Natural killer cell (primary cell): ENCODE measurements around the gene GJB2. TPM values are rescaled to one million over a fixed set of nuclear protein-coding genes. Genes with fewer than 3 reads are reported as not detected.

Source experiments
- ATAC-seq, 3 donors: fragments of 150-1000 bp in 2 of 3; fragments of 200-7000 bp in 1 of 3; cut with Tn5 transposase; 1 replicate in 1 of 3; 2 replicates in 2 of 3; pipeline ENCODE4 v1.10.0; 2021; ENCODE audit warnings: mild to moderate bottlenecking in 2 of 3, moderate library complexity in 2 of 3
- DNase-seq, 2 donors: peaks; one replicate each; pipeline versions ENCODE4 v3.0.0 to v3.0.0-alpha.2; 2013 to 2021; ENCODE audit warnings: mixed read lengths in 1 of 2
- H3K27ac ChIP-seq: one replicate; pipeline ENCODE4 v1.5.1; 2013; ENCODE audit warnings: mild to moderate bottlenecking, low read length
- H3K27me3 ChIP-seq: one replicate; pipeline ENCODE4 v1.6.1; 2013; ENCODE audit warnings: low read length; ENCODE audit not compliant: control insufficient read depth, insufficient read depth
- H3K36me3 ChIP-seq: one replicate; pipeline ENCODE4 v1.6.1; 2013; ENCODE audit warnings: low read length; ENCODE audit not compliant: control insufficient read depth, insufficient read depth
- H3K4me1 ChIP-seq: one replicate; pipeline ENCODE4 v1.6.1; 2013; ENCODE audit warnings: low read length; ENCODE audit not compliant: control insufficient read depth, insufficient read depth
- H3K4me3 ChIP-seq: one replicate; pipeline ENCODE4 v1.5.1; 2013; ENCODE audit warnings: low read length
- H3K9me3 ChIP-seq: one replicate; pipeline ENCODE4 v1.6.1; 2013; ENCODE audit warnings: low read length; ENCODE audit not compliant: control insufficient read depth, insufficient read depth
- H3K27ac Mint-ChIP-seq, 2 donors: one replicate each; pipeline ENCODE4 v1.8.0; 2022; ENCODE audit warnings: mild to moderate bottlenecking in 2 of 2, mixed read lengths in 2 of 2, moderate library complexity in 1 of 2
- H3K27me3 Mint-ChIP-seq, 2 donors: one replicate each; pipeline ENCODE4 v1.8.0; 2022; ENCODE audit warnings: low read depth in 2 of 2, mixed read lengths in 2 of 2
- H3K36me3 Mint-ChIP-seq: one replicate; pipeline ENCODE4 v1.8.0; 2022; ENCODE audit warnings: mixed read lengths
- H3K4me1 Mint-ChIP-seq, 2 donors: one replicate each; pipeline ENCODE4 v1.8.0; 2022; ENCODE audit warnings: mixed read lengths in 2 of 2
- H3K4me3 Mint-ChIP-seq: one replicate; pipeline ENCODE4 v1.8.0; 2022; ENCODE audit warnings: mild to moderate bottlenecking, moderate library complexity, mixed read lengths
- H3K9me3 Mint-ChIP-seq, 2 donors: one replicate each; pipeline ENCODE4 v1.8.0; 2022; ENCODE audit warnings: mixed read lengths in 2 of 2
- CTCF ChIP-seq: fragments of 200-600 bp; IDR thresholded peaks from one replicate; pipeline ENCODE4 v1.8.0; 2022; ENCODE audit warnings: antibody characterized with exemption
- WGBS: methylation state at CpG from one replicate; pipeline ENCODE4 v1.1.7; 2013; ENCODE audit warnings: missing lambda C conversion rate; ENCODE audit not compliant: insufficient coverage; 5-methylcytosine and 5-hydroxymethylcytosine counted together
- intact Hi-C: fragments of 100-400 bp; cut with micrococcal nuclease; formaldehyde crosslinking; loops from one replicate; pipeline ENCODE4 v1.14.2; 2022
- total RNA-seq, 4 donors: library from RNA; stranded (reverse); fragments of 120-200 nt in 1 of 4; gene quantifications; one replicate each; pipeline versions ENCODE4 v1.2.3 to v1.2.4, GENCODE V29; 2013 to 2022

Gene GJB2
- total RNA-seq, 3 donors from 2014 or later (not counting 1 experiment from before 2014, with no cell fraction given) = 0.40 TPM; not detected in 2

DNA sequence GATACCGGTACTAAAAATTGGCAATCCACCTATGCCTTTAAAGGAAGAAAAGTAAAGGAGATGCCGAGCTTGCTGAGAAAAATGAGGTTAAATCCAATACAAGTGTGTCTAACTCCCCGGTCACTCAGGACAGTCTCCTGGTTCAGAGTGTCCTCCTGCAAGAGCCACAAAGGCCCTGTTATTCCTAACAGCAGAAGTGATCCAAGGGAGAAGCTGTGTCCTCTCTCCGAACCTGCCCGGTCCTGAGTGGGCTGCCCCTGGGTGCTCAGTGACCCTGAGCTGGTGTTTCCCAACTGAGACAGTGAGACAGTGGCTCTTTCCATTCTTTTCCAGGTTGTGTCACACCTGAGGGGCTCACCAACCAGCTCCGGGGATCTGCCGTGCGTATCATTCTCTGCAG lies 34.5 kb upstream of the GJB2 start:
- DNase-seq (no peak), ATAC-seq (no peak)
- peaks cover 11% of the 10 kb centered on the region for H3K27me3 ChIP-seq
- no peak overlapping the region for H3K4me3 ChIP-seq
- H3K4me1 ChIP-seq = peaks cover 13% of the 10 kb centered on the region
- 92% methylated on average over 8 of the region's 8 CpGs for WGBS
- no peak overlapping the region for H3K4me3 Mint-ChIP-seq
- intact Hi-C loops = no loop called here
- H3K27ac Mint-ChIP-seq = no peak overlapping the region
- no peaks in the 10 kb centered on the region for H3K36me3 ChIP-seq
- TF ChIP-seq CTCF = no peak
- H3K4me1 Mint-ChIP-seq = peaks cover 0 to 6% of the 10 kb centered on the region in 2 donors
- H3K9me3 Mint-ChIP-seq = no peaks in the 10 kb centered on the region
- no peak overlapping the region for H3K27ac ChIP-seq
- H3K36me3 Mint-ChIP-seq = no peaks in the 10 kb centered on the region
- H3K27me3 Mint-ChIP-seq = peaks cover 20 to 33% of the 10 kb centered on the region in 2 donors
- no peaks in the 10 kb centered on the region for H3K9me3 ChIP-seq

DNA sequence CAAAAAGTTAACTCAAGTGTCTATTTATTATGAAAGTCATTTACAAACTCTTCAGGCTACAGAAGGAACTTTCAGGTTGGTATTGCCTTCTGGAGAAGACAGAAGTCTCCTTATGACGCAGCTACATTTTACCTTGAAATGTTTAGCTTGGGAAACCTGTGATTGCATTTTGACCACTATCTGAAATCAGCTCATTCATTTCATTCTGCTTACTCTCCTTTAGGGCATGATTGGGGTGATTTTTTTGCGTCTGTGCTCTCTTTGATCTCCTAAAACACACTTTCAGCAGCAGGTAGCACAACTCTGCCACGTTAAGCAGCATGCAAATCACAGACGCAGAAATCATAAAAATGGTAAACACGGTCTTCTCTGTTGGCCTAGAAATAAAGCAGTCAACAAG lies 29.8 kb upstream of the GJB2 start:
- no peaks in the 10 kb centered on the region for H3K4me1 ChIP-seq
- H3K27me3 ChIP-seq = peaks cover 3% of the 10 kb centered on the region
- H3K27ac ChIP-seq = no peak overlapping the region
- no peak for TF ChIP-seq CTCF
- Mint-ChIP-seq H3K4me1 (peaks cover 5% of the 10 kb centered on the region in 2 donors), H3K9me3 (no peaks in the 10 kb centered on the region), H3K4me3 (no peak overlapping the region), H3K27me3 (peaks cover 8 to 14% of the 10 kb centered on the region in 2 donors), H3K27ac (no peak overlapping the region), H3K36me3 (no peaks in the 10 kb centered on the region)
- H3K4me3 ChIP-seq = no peak overlapping the region
- 86% methylated on average over 5 of the region's 5 CpGs for WGBS
- no peaks in the 10 kb centered on the region for H3K9me3 ChIP-seq
- ATAC-seq (no peak), DNase-seq (no peak)
- intact Hi-C loops = no loop called here
- H3K36me3 ChIP-seq = no peaks in the 10 kb centered on the region

- no peaks in the 10 kb centered on the region for H3K36me3 ChIP-seq
- no peak overlapping the region for H3K4me3 ChIP-seq
- Mint-ChIP-seq H3K27ac (no peak overlapping the region), H3K4me3 (no peak overlapping the region), H3K9me3 (no peaks in the 10 kb centered on the region), H3K36me3 (no peaks in the 10 kb centered on the region), H3K4me1 (peaks cover 5% of the 10 kb centered on the region in 2 donors), H3K27me3 (peaks cover 10 to 21% of the 10 kb centered on the region in 2 donors)
- no peaks in the 10 kb centered on the region for H3K9me3 ChIP-seq
- 41% methylated on average over 5 of the region's 6 CpGs for WGBS
- TF ChIP-seq CTCF = no peak
- no peak overlapping the region for H3K27ac ChIP-seq
- intact Hi-C loops = no loop called here
- no peak for DNase-seq
- no peak for ATAC-seq
- H3K4me1 ChIP-seq = no peaks in the 10 kb centered on the region
- H3K27me3 ChIP-seq = peaks cover 5% of the 10 kb centered on the region
Observed at GRCh38 chr13:20221772-20222171, 29.0 kb upstream of the GJB2 start.

DNA sequence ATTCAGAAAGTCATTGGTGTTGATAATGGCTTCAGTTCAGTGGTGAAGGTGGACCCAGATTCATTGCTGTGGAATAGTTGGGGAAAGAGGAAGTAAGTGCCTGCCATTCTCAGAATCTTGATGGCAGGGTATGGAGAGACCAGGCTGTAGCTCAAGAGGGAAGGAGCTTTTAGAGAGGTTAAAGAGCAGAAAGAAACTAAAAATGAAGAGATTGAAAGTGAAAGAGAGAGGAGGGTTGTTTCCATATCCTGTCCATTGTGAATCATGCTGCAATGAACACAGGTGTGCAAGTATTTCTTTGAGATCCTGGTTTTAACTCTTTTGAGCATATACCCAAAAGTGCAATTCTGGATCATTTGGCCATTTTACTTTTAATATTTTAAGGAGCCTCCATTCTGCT lies 26.8 kb upstream of the GJB2 start:
- intact Hi-C loops = no loop called here
- ATAC-seq = peak in 1 of 3 donors; percentile 35
- TF ChIP-seq CTCF = no peak
- H3K27me3 Mint-ChIP-seq = peaks cover 9 to 12% of the 10 kb centered on the region in 2 donors
- no peaks in the 10 kb centered on the region for H3K9me3 Mint-ChIP-seq
- no peak overlapping the region for H3K4me3 Mint-ChIP-seq
- peaks cover 5% of the 10 kb centered on the region in 2 donors for H3K4me1 Mint-ChIP-seq
- Histone ChIP-seq H3K4me1 (no peaks in the 10 kb centered on the region), H3K36me3 (no peaks in the 10 kb centered on the region), H3K27ac (no peak overlapping the region), H3K27me3 (peaks cover 5% of the 10 kb centered on the region), H3K9me3 (no peaks in the 10 kb centered on the region), H3K4me3 (no peak overlapping the region)
- no peak for DNase-seq
- H3K36me3 Mint-ChIP-seq = no peaks in the 10 kb centered on the region
- no peak overlapping the region for H3K27ac Mint-ChIP-seq
